RWPE2 (cell line): Measurements from ENCODE around the gene SART3.

Experiments used
- ATAC-seq: fragments of 200-7000 bp; cut with Tn5 transposase; 3 replicates; pipeline ENCODE4 v1.9.1; 2021; ENCODE audit warnings: low read depth
- DNase-seq: peaks from one replicate; pipeline ENCODE4 v3.0.0-alpha.2; 2020; ENCODE audit warnings: low spot score
- H3K27ac ChIP-seq: fragments of 450-650 bp; 2 replicates; pipeline ENCODE4 v1.5.1; 2017; ENCODE audit warnings: mild to moderate bottlenecking; ENCODE audit not compliant: poor library complexity, severe bottlenecking
- H3K27me3 ChIP-seq: fragments of 250-450 bp; sonication (Bioruptor Pico); 2 replicates; pipeline ENCODE4 v1.5.1; 2021; ENCODE audit warnings: mild to moderate bottlenecking, moderate library complexity; ENCODE audit not compliant: insufficient read depth, poor library complexity, severe bottlenecking
- H3K36me3 ChIP-seq: fragments of 250-450 bp; sonication (Bioruptor Pico); 2 replicates; pipeline ENCODE4 v1.5.1; 2020; ENCODE audit warnings: low read depth, mild to moderate bottlenecking, moderate library complexity
- H3K4me1 ChIP-seq: fragments of 250-450 bp; sonication (Bioruptor Pico); 2 replicates; pipeline ENCODE4 v1.5.1; 2021; ENCODE audit warnings: mild to moderate bottlenecking, moderate library complexity; ENCODE audit not compliant: insufficient read depth, poor library complexity, severe bottlenecking
- H3K4me3 ChIP-seq: fragments of 250-450 bp; sonication (Bioruptor Pico); 2 replicates; pipeline ENCODE4 v1.5.1; 2021; ENCODE audit warnings: mild to moderate bottlenecking, moderate library complexity; ENCODE audit not compliant: severe bottlenecking
- H3K9me3 ChIP-seq: fragments of 250-450 bp; sonication (Bioruptor Pico); 2 replicates; pipeline ENCODE4 v1.5.1; 2021; ENCODE audit warnings: mild to moderate bottlenecking, moderate library complexity; ENCODE audit not compliant: severe bottlenecking
- TF ChIP-seq, protein P1 (sequence below): fragments of 450-650 bp; IDR thresholded peaks from one replicate; pipeline ENCODE4 v1.5.1; 2017; ENCODE audit warnings: mild to moderate bottlenecking, moderate library complexity; ENCODE audit not compliant: poor library complexity, severe bottlenecking

The SART3 gene, protein sequence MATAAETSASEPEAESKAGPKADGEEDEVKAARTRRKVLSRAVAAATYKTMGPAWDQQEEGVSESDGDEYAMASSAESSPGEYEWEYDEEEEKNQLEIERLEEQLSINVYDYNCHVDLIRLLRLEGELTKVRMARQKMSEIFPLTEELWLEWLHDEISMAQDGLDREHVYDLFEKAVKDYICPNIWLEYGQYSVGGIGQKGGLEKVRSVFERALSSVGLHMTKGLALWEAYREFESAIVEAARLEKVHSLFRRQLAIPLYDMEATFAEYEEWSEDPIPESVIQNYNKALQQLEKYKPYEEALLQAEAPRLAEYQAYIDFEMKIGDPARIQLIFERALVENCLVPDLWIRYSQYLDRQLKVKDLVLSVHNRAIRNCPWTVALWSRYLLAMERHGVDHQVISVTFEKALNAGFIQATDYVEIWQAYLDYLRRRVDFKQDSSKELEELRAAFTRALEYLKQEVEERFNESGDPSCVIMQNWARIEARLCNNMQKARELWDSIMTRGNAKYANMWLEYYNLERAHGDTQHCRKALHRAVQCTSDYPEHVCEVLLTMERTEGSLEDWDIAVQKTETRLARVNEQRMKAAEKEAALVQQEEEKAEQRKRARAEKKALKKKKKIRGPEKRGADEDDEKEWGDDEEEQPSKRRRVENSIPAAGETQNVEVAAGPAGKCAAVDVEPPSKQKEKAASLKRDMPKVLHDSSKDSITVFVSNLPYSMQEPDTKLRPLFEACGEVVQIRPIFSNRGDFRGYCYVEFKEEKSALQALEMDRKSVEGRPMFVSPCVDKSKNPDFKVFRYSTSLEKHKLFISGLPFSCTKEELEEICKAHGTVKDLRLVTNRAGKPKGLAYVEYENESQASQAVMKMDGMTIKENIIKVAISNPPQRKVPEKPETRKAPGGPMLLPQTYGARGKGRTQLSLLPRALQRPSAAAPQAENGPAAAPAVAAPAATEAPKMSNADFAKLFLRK

GRCh38 chr12:108560752-108561719 lies at the start of gene SART3:
TSS of gene SART3 (minus strand) at chr12:108561173. CDS start at chr12:108561154, 19 bp downstream.
- TF ChIP-seq, protein P1, sequence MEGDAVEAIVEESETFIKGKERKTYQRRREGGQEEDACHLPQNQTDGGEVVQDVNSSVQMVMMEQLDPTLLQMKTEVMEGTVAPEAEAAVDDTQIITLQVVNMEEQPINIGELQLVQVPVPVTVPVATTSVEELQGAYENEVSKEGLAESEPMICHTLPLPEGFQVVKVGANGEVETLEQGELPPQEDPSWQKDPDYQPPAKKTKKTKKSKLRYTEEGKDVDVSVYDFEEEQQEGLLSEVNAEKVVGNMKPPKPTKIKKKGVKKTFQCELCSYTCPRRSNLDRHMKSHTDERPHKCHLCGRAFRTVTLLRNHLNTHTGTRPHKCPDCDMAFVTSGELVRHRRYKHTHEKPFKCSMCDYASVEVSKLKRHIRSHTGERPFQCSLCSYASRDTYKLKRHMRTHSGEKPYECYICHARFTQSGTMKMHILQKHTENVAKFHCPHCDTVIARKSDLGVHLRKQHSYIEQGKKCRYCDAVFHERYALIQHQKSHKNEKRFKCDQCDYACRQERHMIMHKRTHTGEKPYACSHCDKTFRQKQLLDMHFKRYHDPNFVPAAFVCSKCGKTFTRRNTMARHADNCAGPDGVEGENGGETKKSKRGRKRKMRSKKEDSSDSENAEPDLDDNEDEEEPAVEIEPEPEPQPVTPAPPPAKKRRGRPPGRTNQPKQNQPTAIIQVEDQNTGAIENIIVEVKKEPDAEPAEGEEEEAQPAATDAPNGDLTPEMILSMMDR, result no peak
- H3K9me3 ChIP-seq, result no peaks in the 10 kb centered on the region
- peaks cover 49% of the 10 kb centered on the region for H3K36me3 ChIP-seq
- peak; percentile 72 for DNase-seq
- peak within 1 kb of the TSS; percentile 78 for H3K4me3 ChIP-seq
- peak; percentile 40 for ATAC-seq
- H3K27me3 ChIP-seq, result no peaks in the 10 kb centered on the region
- H3K27ac ChIP-seq, result peak within 1 kb of the TSS; percentile 76
- H3K4me1 ChIP-seq, result peaks cover 6% of the 10 kb centered on the region

- Histone ChIP-seq H3K4me1 (no peaks in the 10 kb centered on the region), H3K9me3 (no peaks in the 10 kb centered on the region), H3K36me3 (no peaks in the 10 kb centered on the region), H3K4me3 (no peak overlapping the region), H3K27ac (no peak overlapping the region), H3K27me3 (no peaks in the 10 kb centered on the region)
- ATAC-seq (no peak), DNase-seq (no peak)
- TF ChIP-seq, protein P1, result no peak
These were observed 49.4 kb upstream of the SART3 start for GRCh38 chr12:108610336-108610815.

DNA sequence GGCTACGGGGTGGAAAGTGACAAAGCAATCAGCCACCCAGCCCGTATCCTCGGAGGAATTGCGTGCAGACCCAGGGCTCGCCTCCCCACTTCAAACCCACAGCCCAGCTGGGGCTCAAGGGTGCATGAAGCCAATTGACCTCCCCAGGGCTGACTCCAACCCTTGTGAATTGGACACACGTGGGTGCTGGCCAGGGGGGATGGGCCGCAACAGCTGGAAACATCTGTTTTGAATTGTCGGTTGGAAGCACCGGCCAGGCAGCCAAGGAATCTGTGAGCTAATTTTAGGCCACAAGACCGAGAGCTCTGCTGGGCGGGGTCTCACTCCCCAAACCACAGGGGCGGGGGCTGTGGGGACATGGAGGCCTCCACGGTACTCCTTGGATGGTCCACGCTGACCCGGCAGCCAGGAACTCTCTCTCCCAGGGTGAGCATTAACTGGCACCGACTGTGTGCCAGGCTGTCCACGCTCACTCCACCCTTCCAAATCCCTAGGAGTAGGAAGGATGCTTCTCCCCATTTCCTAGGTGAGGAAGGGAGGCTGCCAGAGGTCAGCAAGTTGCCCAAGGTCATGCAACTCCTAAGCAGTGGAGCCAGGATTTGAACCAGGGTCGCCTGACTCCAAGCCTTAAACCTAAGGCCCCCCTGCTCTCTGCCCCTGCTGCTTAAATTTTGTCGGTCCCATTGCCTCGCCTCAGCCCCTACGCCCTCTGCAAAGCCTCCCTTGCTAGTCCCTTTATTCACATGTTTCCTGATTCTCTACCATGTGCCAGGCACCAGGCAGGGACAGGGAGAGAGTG lies 48.8 kb upstream of the SART3 start:
- no peaks in the 10 kb centered on the region for H3K36me3 ChIP-seq
- H3K27me3 ChIP-seq, result no peaks in the 10 kb centered on the region
- H3K27ac ChIP-seq, result no peak overlapping the region
- TF ChIP-seq, protein P1, result no peak
- DNase-seq (no peak), ATAC-seq (no peak)
- no peaks in the 10 kb centered on the region for H3K4me1 ChIP-seq
- H3K9me3 ChIP-seq, result no peaks in the 10 kb centered on the region
- no peak overlapping the region for H3K4me3 ChIP-seq

DNA sequence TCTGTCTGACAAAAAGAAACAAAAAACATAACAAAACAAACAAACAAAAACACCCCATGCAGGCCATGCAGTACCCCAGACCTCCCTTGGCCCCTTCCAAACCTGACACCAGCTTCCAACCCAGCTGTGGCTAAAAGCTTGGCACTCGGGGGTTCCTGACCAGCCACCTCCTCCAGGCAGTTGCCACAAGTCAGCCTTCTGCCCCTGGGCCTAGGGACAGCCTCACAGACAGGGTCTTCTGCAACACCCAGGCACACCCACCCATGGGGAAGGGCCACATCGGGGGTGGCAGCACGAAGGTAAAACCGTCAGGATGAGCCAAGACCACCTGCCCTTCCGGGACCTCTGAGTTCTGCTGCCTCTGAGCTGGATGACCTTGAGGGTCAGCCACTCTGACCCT lies 47.6 kb upstream of the SART3 start:
- Histone ChIP-seq H3K27ac (no peak overlapping the region), H3K36me3 (no peaks in the 10 kb centered on the region), H3K27me3 (no peaks in the 10 kb centered on the region), H3K9me3 (no peaks in the 10 kb centered on the region), H3K4me3 (no peak overlapping the region), H3K4me1 (no peaks in the 10 kb centered on the region)
- TF ChIP-seq, protein P1, result no peak
- no peak for DNase-seq
- no peak for ATAC-seq
